NOMO-1 (cell line): Measurements from ENCODE around the gene HS3ST2.
"Not testable (repeated sequence)": the region's sequence is repeated elsewhere in the genome, so short reads cannot be mapped to it uniquely, and the experiment has no call there.

Source experiments
- DNase-seq, 2 experiments: peaks; one replicate each; lab custom pipeline; 2025; ENCODE audit not compliant: unreplicated experiment in 2 of 2; lab: John Stamatoyannopoulos, UW

Gene HS3ST2

GRCh38 chr16:22928882-22929435 is 115.0 kb downstream of the HS3ST2 start:
- no peak for DNase-seq

DNA sequence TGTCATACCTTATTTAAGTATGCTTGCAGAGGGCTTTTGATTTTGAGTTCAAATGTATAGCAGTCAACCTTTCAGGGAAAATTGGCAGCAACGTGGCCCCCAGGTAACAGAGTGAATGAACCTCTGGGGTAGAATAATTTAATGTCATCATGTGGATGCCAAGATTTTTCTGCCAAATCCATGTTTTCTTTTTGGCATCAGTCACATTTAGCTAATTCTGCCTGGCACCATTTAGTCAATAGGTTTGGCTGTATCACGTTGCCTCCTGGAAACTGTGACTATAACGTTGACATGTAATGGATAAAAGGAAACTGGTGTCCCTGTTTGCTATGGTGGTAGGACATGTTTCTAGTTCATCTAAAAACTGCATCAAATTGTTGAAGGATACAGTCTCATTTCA is 115.5 kb downstream of the HS3ST2 start:
- no peak for DNase-seq

- no peak for DNase-seq
These were observed 118.2 kb downstream of the HS3ST2 start for GRCh38 chr16:22932032-22932771.

DNA sequence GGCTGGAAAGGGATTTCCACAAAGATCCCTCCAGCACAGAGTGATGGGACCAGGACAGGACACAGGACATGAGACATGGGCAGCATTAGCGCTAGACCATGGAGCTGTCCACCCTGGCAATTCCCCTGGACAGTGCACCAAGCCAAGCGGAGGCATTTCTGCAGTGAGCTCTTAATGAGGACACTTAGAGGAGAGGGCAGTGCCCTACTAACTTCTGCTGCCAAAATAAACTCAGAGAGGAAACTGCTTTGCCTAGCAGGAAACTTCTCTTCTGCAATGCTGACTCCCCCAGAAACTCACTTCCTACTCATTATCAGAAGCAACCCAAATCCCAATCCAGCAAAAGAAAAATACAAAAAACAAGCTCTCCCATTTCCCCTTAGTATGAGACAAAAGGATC is 119.2 kb downstream of the HS3ST2 start:
- DNase-seq, result no peak

DNA sequence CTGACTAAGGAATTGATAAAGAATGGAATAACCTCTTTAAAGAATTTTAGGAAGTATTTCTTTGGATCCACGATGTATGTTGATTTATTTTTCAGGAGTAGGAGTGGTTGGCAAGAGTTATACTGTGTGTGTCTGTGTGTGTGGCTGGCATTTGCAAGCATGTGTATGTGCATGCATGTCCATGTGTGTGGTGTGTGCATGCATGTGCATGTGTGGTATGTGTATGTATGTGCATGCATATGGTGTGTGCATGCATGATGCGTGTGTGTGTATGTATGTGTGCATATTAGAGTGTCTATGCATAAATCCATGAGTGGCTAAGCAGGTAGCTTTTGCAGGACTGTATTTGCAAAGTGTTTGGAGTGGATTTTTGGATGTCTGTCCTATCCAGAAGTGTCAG is 120.8 kb downstream of the HS3ST2 start:
- DNase-seq, result no peak

DNA sequence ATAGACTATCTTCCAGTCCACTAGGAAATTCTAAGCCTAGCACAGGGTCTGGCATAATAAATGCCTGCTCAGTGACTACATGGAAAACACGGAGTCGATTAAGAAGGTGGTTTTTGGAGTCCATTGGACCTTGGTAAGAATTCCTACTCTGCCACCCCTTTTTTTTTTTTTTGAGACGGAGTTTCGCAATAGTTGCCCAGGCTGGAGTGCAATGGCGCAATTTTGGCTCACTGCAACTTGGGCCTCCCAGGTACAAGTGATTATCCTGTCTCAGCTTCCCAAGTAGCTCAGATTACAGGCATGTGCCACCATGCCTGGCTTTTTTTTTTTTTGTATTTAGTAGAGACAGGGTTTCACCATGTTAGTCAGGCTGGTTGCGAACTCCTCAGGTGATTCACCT is 123.2 kb downstream of the HS3ST2 start:
- DNase-seq, result no peak

- DNase-seq, result no peak
These were observed 124.7 kb downstream of the HS3ST2 start for GRCh38 chr16:22938647-22939046.

GRCh38 chr16:22939744-22940363 is 125.9 kb downstream of the HS3ST2 start:
- DNase-seq, result not testable (repeated sequence)

DNA sequence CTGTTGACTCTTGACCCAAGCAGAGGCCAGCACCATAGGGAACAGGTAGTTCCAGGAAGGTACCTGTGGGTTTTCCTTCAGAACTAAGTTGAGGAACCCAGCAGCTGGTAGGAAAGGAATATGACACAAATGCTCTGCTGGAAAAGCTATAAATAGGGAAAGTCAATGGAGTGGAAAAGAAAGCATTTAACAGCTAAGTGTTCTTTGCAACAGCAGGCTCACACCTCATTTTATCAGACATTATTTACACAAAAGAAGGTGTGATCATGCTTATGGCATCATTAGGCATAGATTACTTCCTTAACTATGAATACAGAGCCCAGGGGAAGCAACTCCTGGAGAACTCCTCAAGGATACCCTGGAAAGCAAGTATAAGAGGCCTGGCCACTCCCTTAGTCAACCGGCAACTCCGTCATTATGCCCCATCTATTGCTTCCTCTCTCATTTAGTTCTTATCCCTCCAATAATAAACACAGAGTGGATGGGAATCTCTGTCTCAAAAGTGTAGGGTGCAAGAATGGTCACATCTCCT is 128.1 kb downstream of the HS3ST2 start:
- DNase-seq, result no peak

- DNase-seq, result no peak
These were observed 128.8 kb downstream of the HS3ST2 start for GRCh38 chr16:22942811-22943210.

DNA sequence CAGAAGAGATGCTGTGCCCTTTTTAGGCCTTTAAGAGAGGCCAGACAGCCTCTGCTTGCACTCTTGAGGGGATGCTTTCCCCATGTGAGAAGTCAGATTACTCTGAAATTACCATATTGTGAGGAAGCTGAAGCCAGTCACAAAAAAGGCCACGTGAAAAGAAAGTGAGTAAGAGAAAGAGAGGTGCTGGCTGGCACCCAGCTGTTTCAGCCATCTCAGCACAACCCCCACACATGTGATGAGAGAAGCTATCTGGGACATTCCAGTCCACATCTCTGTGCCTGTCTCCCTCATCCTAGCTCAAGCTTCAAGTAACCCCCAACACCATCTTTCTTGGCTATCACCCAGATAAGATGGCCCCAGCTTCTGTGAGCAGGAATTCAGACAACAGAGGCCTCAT is 131.4 kb downstream of the HS3ST2 start:
- no peak for DNase-seq

- no peak for DNase-seq
These were observed 132.5 kb downstream of the HS3ST2 start for GRCh38 chr16:22946433-22946832.

DNA sequence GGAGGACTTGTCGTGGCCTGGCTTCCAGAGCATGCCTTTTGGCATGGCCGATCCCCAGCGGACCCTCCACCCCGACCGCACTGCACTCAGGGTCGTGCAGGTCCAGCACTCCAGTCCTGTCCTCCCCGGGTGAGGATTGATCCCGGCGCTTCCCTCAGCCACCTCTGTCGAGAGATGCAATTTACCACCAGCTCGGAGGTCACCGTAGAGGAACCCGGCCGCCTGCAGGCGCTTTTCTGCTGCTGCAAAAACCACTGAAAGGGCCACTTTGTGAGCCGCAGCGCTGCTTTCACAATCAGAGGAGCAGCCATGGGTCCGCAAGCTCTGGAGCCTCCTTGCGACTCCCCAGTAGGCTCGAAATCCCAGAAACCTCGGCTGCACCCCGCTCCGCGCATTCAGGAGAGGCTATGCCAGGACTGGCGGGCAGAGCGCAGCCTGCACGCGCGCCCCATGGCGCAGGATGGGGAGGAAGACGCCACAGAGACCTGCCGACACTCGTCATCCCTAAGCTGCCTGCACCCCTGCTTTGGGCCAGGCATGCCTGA is 134.2 kb downstream of the HS3ST2 start:
- peak; percentile 27 to 34 for DNase-seq

GRCh38 chr16:22948603-22949368 is 134.8 kb downstream of the HS3ST2 start:
- DNase-seq, result peak; percentile 56 to 81

GRCh38 chr16:22955461-22956070 is 141.6 kb downstream of the HS3ST2 start:
- no peak for DNase-seq

DNA sequence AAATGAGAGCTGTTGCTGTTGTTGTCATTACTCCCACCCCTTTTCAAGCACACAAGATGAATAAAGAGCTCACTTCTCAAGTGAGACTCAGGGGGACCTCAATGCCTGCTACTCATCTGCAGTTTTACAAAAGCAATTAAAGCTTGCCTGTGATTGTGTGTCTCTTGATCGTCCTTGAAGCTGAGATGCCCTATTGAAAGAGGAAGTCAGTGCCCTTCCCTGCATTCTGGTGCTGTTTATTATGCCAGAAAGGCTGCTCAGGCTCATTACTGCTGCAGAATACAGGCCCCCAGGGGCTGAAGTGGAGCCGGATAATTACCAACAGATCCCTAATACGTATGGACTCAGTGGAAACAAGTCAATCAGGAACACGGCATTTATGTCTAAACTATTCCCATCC is 147.2 kb downstream of the HS3ST2 start:
- DNase-seq, result no peak

DNA sequence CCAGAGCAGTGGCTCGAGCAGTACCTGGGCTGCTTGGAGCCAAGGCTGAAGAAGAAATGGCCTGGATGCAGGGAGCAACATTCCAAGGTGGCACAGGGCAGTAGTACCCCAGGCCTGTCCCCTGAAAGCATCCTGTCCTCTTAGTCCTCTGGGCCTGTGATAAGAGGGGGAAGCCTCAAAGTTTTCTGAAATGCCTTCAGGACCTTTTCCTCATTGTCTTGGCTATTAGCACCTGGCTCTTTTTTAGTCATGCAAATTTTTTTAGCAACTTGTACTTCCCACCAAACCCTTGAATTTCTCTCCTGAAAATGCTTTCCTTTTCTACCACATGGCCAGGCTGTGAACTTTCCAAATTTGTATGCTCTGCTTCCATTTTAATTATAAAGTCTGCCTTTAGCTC is 148.9 kb downstream of the HS3ST2 start:
- DNase-seq, result no peak
